ENCODE results near the gene ARHGAP40.

The ARHGAP40 gene

DNA sequence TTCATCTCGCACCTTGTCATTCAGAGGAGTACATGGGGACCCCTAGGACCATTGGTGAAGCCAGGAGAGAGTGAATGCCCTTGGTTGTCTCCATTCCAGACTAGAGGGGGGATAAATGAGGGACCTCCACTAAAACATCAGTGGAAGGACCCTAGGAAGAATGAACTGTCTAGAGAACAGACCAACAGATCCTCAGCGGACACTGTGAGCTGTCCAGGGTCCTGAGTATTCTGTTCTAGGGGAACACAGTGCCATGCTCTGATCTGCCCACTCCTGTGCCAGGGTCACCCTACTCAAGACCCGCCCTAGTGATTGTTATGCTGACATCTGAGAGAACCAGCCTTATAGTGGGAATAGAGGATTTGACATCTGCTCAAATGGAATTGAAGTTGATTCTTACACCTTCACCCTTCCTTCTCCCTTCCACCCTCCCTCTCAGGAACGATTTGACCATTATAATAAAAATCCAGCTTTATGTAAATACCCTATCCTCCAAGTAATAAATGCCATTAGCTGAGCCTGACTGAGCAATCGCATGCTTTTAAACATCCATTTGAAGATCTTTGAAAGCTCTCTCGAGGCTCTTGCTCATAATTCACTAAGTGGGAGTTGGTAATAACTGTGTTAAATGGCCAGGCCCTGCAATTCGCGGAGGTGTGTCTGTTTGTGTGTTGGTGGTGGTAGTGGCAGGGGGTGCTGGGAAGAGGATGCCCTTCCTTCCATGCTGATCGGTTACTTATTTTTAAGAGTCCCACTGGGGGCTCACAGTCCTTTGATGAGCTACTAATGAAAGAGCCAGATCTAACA is 79.1 kb downstream of the ARHGAP40 start:
- Histone ChIP-seq H3K27ac (no peak overlapping the region), H3K4me3 (no peak overlapping the region), H3K9me3 (ENCODE audit: low read depth, low read length) (no peaks in the 10 kb centered on the region), H3K9ac (ENCODE audit: insufficient read length) (no peak overlapping the region), H3K36me3 (ENCODE audit: insufficient read depth, low read length) (no peaks in the 10 kb centered on the region)
- DNase-seq (ENCODE audit: low read depth, low spot score): no peak
- no peak for TF ChIP-seq FOXP2 (optimal IDR thresholded peaks at IDR 0.05; ENCODE audit: control extremely low read depth, extremely low read length, insufficient read depth)
- TF ChIP-seq POLR2AphosphoS5 (IDR thresholded peaks at IDR 0.05; ENCODE audit: borderline replicate concordance, low read depth, low read length): no peak
- no peak for TF ChIP-seq EZH2 (IDR thresholded peaks at IDR 0.05)

DNA sequence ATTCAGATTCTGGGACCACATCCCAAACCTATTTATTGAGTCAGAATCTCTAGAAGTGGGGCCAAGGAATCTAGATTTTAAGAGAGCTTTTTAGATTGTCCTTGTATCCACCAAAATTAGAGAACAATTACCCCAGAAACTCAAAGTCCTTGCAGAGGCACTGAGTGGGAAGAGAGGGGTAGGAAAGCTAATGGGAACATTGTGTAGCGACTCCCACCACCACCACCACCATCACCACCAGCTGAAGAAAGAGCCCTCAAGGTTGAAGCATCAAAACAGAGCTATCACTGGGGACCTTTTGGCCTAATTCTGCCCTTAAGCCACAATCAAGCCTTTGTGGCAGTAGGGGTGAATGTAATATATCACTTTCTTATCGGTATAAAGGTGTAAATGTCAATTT is 83.7 kb downstream of the ARHGAP40 start:
- TF ChIP-seq POLR2AphosphoS5 (IDR thresholded peaks at IDR 0.05; ENCODE audit: borderline replicate concordance, low read depth, low read length): no peak
- TF ChIP-seq FOXP2 (optimal IDR thresholded peaks at IDR 0.05; ENCODE audit: control extremely low read depth, extremely low read length, insufficient read depth): no peak
- no peak for TF ChIP-seq EZH2 (IDR thresholded peaks at IDR 0.05)
- Histone ChIP-seq H3K27ac (no peak overlapping the region), H3K9ac (ENCODE audit: insufficient read length) (no peak overlapping the region), H3K9me3 (ENCODE audit: low read depth, low read length) (no peaks in the 10 kb centered on the region), H3K4me3 (no peak overlapping the region), H3K36me3 (ENCODE audit: insufficient read depth, low read length) (no peaks in the 10 kb centered on the region)
- no peak for DNase-seq (ENCODE audit: low read depth, low spot score)

DNA sequence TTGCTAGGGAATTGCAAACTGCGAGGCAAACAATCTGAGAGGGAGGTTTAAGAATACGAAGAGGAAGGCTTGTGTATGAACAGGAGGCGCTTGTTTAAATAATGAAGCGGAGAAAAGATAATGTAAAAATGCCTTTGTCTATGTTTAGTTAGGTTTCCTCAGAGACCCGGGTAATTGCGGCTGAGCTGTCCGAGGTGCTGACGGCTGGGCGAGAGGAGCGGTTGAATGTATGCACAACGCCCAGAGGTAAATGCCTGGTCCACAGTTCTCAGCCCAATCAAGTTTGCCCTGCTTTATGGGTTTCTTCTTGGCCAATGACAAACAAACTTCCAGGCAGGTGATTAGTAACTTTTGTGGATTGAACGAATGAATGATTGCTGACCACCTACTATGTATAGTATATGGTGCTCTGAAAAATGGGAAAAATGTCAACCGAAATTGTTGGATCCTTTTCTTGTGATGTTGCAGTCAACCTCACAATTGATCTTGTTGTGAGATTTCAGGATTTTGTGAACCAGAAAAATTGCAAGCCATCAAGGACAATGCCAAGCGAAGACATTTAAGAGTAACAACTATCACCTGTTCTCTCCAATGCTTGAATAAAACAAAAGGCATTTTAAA is 84.4 kb downstream of the ARHGAP40 start:
- Histone ChIP-seq H3K4me3 (no peak overlapping the region), H3K36me3 (ENCODE audit: insufficient read depth, low read length) (no peaks in the 10 kb centered on the region), H3K9me3 (ENCODE audit: low read depth, low read length) (no peaks in the 10 kb centered on the region), H3K9ac (ENCODE audit: insufficient read length) (no peak overlapping the region), H3K27ac (no peak overlapping the region)
- DNase-seq (ENCODE audit: low read depth, low spot score): no peak
- TF ChIP-seq POLR2AphosphoS5 (IDR thresholded peaks at IDR 0.05; ENCODE audit: borderline replicate concordance, low read depth, low read length) (no peak), EZH2 (IDR thresholded peaks at IDR 0.05) (no peak), FOXP2 (optimal IDR thresholded peaks at IDR 0.05; ENCODE audit: control extremely low read depth, extremely low read length, insufficient read depth) (no peak)

DNA sequence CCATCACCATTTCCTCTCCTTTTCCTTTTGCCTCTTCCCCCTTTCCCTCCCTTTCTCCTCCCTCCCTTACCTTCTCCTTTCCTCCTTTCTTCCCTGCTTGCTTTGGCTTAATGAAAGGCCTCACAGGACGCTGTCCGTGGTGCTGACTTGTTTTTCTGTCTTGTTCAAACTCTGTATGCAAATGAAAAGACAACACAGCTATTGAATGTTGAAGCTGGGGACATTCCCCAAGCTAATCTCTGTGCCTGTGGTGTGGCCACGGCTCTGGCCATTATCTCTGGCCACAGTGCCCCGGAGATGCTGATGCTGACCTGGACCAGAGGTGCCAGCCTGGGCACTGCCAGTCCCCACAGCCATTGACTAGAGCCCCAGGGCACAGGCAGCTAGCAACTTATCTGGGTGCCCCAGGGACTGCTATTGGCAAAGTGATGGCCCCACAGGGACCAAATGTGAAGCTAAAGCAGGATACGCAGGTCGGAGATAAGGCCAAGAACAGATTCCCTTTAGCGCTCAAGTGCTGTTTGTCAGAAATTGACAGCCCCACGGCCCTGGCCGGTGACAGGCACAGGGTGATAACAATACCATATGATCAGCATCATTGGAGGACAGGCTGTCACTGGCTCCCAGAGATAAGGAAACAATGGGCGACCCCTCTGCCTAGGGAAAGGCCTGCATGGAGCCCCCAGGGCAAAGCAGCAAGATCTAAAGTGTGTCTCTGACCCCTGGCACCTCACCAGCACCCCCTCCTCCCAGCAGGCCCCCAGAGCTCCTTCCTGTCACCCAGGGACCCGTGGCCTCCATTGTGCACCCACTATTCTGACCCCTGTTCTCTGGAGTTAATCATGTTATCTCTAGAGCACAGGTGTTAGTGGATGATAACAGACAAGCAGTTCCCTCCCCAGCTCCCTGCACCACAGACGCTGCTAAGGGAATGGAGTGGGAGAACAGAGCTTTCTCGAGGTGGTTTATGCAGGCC is 91.1 kb downstream of the ARHGAP40 start:
- Histone ChIP-seq H3K36me3 (ENCODE audit: insufficient read depth, low read length) (no peaks in the 10 kb centered on the region), H3K4me3 (no peak overlapping the region), H3K9ac (ENCODE audit: insufficient read length) (no peak overlapping the region), H3K9me3 (ENCODE audit: low read depth, low read length) (no peaks in the 10 kb centered on the region), H3K27ac (no peak overlapping the region)
- peak; percentile 56 for DNase-seq (ENCODE audit: low read depth, low spot score)
- TF ChIP-seq POLR2AphosphoS5 (IDR thresholded peaks at IDR 0.05; ENCODE audit: borderline replicate concordance, low read depth, low read length) (no peak), FOXP2 (optimal IDR thresholded peaks at IDR 0.05; ENCODE audit: control extremely low read depth, extremely low read length, insufficient read depth) (no peak), EZH2 (IDR thresholded peaks at IDR 0.05) (no peak)

DNA sequence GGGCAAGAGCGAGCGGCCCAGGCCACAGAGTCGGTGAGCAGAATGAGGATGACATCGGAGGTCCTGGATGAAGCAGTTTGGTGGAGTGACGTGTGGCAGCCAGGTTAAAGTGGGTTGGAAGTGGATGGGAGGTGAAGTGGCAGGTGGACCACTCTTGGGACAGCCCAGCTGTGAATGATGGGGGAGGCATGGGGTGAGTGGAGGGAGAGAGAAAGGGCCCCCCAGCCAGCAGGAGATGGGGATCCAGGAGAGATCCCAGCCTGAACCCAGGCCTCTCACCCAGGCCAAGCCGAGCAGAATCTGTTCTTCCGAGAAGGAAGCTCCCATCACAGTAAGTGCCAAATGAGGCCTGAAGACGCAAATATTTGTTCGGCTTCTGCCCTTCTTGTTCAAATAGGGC is 95.7 kb downstream of the ARHGAP40 start:
- no peak overlapping the region for H3K4me3 ChIP-seq
- H3K36me3 ChIP-seq (ENCODE audit: insufficient read depth, low read length): no peaks in the 10 kb centered on the region
- no peak for TF ChIP-seq EZH2 (IDR thresholded peaks at IDR 0.05)
- no peak for TF ChIP-seq POLR2AphosphoS5 (IDR thresholded peaks at IDR 0.05; ENCODE audit: borderline replicate concordance, low read depth, low read length)
- no peak for TF ChIP-seq FOXP2 (optimal IDR thresholded peaks at IDR 0.05; ENCODE audit: control extremely low read depth, extremely low read length, insufficient read depth)
- H3K27ac ChIP-seq: no peak overlapping the region
- no peak overlapping the region for H3K9ac ChIP-seq (ENCODE audit: insufficient read length)
- H3K9me3 ChIP-seq (ENCODE audit: low read depth, low read length): no peaks in the 10 kb centered on the region
- DNase-seq (ENCODE audit: low read depth, low spot score): no peak

DNA sequence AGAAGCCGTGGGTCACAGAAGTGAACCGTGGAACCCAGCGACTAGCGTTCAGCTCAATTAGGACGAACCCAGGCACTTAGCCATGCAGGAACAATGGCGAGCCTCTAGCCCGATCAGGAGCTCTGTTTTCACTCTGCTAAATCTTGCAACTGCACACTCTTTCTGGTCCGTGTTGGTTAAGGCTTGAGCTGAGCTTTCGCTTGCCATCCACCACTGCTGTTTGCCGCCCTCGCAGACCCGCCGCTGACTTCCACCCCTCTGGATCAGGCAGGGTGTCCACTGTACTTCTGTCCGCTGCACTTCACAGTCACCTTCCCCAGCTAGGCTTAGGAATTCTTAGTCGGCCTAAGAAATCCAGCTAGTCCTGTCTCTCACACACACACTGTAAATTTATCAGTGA is 96.9 kb downstream of the ARHGAP40 start:
- no peak for DNase-seq (ENCODE audit: low read depth, low spot score)
- H3K36me3 ChIP-seq (ENCODE audit: insufficient read depth, low read length): no peaks in the 10 kb centered on the region
- H3K4me3 ChIP-seq: no peak overlapping the region
- no peak overlapping the region for H3K27ac ChIP-seq
- TF ChIP-seq FOXP2 (optimal IDR thresholded peaks at IDR 0.05; ENCODE audit: control extremely low read depth, extremely low read length, insufficient read depth) (no peak), POLR2AphosphoS5 (IDR thresholded peaks at IDR 0.05; ENCODE audit: borderline replicate concordance, low read depth, low read length) (no peak), EZH2 (IDR thresholded peaks at IDR 0.05) (no peak)
- no peak overlapping the region for H3K9ac ChIP-seq (ENCODE audit: insufficient read length)
- no peaks in the 10 kb centered on the region for H3K9me3 ChIP-seq (ENCODE audit: low read depth, low read length)

DNA sequence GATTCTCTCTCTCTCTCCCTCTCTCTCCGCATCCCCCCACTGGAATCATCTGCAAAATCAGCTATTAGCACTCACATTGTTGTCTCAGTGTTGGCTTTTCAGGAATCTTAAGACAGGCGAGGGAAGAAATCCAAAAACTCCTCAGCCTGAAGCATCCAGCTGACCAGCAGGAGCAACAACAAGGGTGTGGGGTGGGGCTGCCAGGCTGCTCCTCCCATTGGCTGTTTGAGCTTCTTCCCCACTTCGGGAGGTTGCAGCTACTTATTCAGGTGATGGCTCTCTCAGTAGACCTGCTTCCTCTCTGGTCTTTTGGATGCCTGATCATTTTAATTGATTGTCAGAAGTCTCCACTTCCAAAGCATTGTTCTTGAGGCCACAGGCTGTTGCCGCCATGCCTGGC is 98.5 kb downstream of the ARHGAP40 start:
- H3K36me3 ChIP-seq (ENCODE audit: insufficient read depth, low read length): no peaks in the 10 kb centered on the region

More for the DNA sequence above, 98.5 kb downstream of the ARHGAP40 start:
- Histone ChIP-seq H3K4me3 (no peak overlapping the region), H3K9ac (ENCODE audit: insufficient read length) (no peak overlapping the region), H3K9me3 (ENCODE audit: low read depth, low read length) (no peaks in the 10 kb centered on the region), H3K27ac (no peak overlapping the region)
- no peak for DNase-seq (ENCODE audit: low read depth, low spot score)
- no peak for TF ChIP-seq POLR2AphosphoS5 (IDR thresholded peaks at IDR 0.05; ENCODE audit: borderline replicate concordance, low read depth, low read length)
- TF ChIP-seq FOXP2 (optimal IDR thresholded peaks at IDR 0.05; ENCODE audit: control extremely low read depth, extremely low read length, insufficient read depth): no peak
- TF ChIP-seq EZH2 (IDR thresholded peaks at IDR 0.05): no peak
